Measurements from ENCODE around the gene COG5.

COG5 gene

DNA sequence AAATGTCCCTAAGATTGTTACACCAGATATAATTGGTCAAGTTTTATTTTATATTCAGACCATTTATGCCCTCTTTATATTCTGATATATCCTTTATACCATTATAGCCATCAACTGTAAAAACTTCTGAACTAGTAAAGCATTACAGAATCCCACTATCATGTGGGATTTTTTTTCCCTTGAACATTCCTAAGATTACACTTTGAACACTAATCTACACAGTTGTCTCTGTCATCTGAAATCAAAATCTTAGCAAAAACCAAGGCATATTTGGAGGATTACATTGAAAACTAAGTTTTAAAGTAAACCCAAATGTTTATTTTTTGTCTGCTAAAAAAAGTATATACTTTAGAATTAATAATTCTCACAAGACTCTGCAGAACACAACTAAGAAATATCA, 210.0 kb downstream of the COG5 start:
- TF ChIP-seq CTCF (IDR thresholded peaks at IDR 0.05), result no peak
- DNase-seq (ENCODE audit: low spot score), result no peak
- no peak overlapping the region for H3K4me3 ChIP-seq
- H3K27ac ChIP-seq, result no peak overlapping the region

DNA sequence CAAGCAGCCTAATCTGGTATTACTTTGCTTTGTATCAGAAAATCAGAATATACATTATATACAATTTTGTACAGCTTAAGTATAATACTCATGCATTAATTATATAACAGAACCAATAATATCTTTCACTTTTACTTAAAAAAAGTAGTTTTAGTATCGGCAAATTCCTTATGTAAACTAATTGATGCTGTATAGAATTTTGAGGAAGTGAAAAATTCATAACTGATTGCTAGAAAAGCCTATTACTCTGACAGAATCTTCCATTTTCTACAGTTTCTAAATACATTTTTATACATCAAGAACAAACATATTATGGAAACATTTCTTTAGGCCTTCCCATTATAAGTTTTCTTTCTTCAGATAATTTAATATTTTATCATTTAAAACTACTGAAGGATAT, 217.8 kb downstream of the COG5 start:
- DNase-seq (ENCODE audit: low spot score), result no peak
- H3K4me3 ChIP-seq, result no peak overlapping the region
- H3K27ac ChIP-seq, result no peak overlapping the region
- TF ChIP-seq CTCF (IDR thresholded peaks at IDR 0.05), result no peak

- no peak overlapping the region for H3K27ac ChIP-seq
- DNase-seq (ENCODE audit: low spot score), result no peak
- no peak for TF ChIP-seq CTCF (IDR thresholded peaks at IDR 0.05)
- H3K4me3 ChIP-seq, result no peak overlapping the region
Observed at GRCh38 chr7:107344799-107345198, 218.9 kb downstream of the COG5 start.

- no peak overlapping the region for H3K4me3 ChIP-seq
- no peak overlapping the region for H3K27ac ChIP-seq
- no peak for TF ChIP-seq CTCF (IDR thresholded peaks at IDR 0.05)
- no peak for DNase-seq (ENCODE audit: low spot score)
Observed at GRCh38 chr7:107344286-107344685, 219.4 kb downstream of the COG5 start.

DNA sequence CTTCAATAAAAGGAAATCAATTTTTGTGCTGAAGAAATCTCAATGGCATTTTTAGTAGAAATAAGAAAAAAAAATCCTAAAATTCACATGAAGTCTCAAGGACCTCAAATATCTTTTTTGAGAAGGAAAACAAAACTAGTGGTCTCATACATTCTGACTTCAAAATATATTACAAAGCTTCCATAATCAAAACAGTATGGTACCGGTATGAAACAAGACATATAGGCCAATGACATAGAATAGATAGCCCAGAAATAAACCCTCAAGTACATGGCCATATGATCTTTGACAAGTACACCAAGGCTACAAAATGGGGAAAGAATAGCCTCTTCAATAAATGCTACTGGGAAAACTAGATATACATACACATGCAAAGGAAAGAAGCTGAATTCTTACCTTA, 225.6 kb downstream of the COG5 start:
- no peak for DNase-seq (ENCODE audit: low spot score)
- H3K4me3 ChIP-seq, result no peak overlapping the region
- H3K27ac ChIP-seq, result no peak overlapping the region
- no peak for TF ChIP-seq CTCF (IDR thresholded peaks at IDR 0.05)

- no peak overlapping the region for H3K4me3 ChIP-seq
- no peak for DNase-seq (ENCODE audit: low spot score)
- no peak for TF ChIP-seq CTCF (IDR thresholded peaks at IDR 0.05)
Observed at GRCh38 chr7:107332488-107333269, 231.0 kb downstream of the COG5 start.

DNA sequence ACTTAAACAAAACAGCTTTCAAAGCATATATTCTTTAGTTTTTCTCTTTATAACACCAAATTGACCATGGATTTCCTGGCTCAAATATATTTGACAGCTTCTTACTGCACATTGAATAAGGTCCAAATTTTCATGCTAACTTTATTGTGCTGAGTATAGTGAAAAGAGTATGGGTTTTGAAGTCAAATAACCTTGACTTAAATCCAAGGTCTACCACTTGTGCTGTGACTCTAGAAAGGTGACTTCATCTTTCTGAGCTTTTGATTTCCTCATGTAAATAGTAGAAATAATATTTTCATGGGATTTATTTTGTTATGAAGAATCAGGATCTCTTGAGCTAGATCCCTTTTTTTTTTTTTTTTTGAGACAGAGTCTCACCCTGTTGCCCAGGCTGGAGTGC, 233.2 kb downstream of the COG5 start:
- DNase-seq (ENCODE audit: low spot score), result no peak
- Histone ChIP-seq H3K27ac (no peak overlapping the region), H3K4me3 (no peak overlapping the region)
- TF ChIP-seq CTCF (IDR thresholded peaks at IDR 0.05), result no peak

More at GRCh38 chr7:107332488-107333269, 231.0 kb downstream of the COG5 start:
- no peak overlapping the region for H3K27ac ChIP-seq

Data from coronary artery (tissue), 2 donors.